Activated naive CD4-positive, alpha-beta T cell treated with Interleukin-2 at 50 U/mL for 16 hours (primary cell): Measurements from ENCODE around the gene STYXL1.

Experiments
- DNase-seq: peaks from one replicate; pipeline ENCODE4 v3.0.0-alpha.2; 2020

Gene STYXL1

DNA sequence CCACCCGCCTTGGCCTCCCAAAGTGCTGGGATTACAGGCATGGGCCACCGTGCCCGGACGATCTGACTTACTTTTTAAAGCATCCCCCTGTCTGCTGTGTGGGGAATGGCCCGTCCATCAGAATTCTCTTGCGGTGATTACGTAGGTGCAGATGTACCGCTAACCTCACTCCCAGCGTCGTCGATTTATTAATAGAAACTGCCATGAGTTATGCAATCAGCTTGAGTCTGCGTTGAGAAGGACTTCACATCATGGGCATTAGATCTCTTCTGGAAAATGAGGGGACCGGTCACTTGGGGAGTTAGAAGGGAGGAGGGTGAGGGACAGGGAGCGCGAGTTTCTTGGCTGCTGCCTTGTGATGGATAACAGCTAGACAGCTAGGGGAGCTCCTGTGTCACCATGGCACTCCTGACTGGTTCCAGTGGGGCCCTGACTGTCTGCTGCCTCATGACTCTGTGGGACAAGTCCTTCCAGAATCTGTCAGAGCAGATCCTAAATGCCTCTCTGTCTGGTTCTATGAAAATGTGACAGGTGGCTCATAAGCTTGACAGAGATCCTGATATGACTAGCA, 97.6 kb downstream of the STYXL1 start:
- DNase-seq, result no peak

DNA sequence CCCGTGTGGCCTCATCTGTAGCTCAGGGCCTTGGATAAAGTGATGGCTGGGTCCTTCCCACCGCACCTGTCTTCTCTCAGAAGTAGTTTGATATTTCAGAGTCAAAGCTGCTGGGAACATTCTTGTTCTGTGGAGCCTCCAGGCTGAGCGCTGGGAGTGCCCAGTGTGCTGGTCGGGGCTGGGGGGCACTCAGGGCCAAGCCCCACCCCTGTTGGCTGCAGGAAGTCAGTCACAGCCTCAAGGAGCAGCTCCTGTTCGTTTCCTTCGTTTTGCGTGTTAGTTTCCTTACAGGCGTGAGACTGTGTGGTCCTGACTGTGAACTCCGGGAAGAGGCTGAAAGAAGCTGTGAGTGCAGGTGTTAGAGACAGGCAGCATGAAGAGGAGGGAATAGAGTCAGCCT, 99.6 kb downstream of the STYXL1 start:
- no peak for DNase-seq
